Ovary (tissue), 9 donors: ENCODE measurements around the gene CARD8. TPM values are rescaled to one million over a fixed set of nuclear protein-coding genes. Genes with fewer than 3 reads are reported as not detected.

Experiments
- DNase-seq, 5 donors: peaks; one replicate each; pipeline ENCODE4 v3.0.0-alpha.2; 2019 to 2020
- H3K27ac ChIP-seq, 2 donors: fragments of 200-600 bp; one replicate each; pipeline versions ENCODE4 v1.5.1 to v1.8.0; 2019 to 2022
- H3K27me3 ChIP-seq: fragments of 200-600 bp; one replicate; pipeline ENCODE4 v1.8.0; 2022
- H3K36me3 ChIP-seq: fragments of 200-600 bp; sonication (generic); one replicate; pipeline ENCODE4 v1.5.1; 2019
- H3K4me1 ChIP-seq: one replicate; pipeline ENCODE4 v1.8.1; 2013; ENCODE audit warnings: mild to moderate bottlenecking, moderate library complexity; ENCODE audit not compliant: insufficient read depth
- H3K4me3 ChIP-seq: fragments of 200-600 bp; sonication (generic); one replicate; pipeline ENCODE4 v1.5.1; 2017
- H3K9me3 ChIP-seq, 2 donors: fragments of 200-600 bp in 1 of 2; sonication (generic) in 1 of 2; one replicate each; pipeline versions ENCODE4 v1.5.1 to v1.8.1; 2013 to 2019; ENCODE audit warnings: mild to moderate bottlenecking in 1 of 2, moderate library complexity in 1 of 2
- CTCF ChIP-seq, 3 donors: fragments of 450-650 bp in 2 of 3; fragments of 200-600 bp in 1 of 3; IDR thresholded peaks; one replicate each; pipeline versions ENCODE4 v1.5.1 to v1.8.0; 2016 to 2022; ENCODE audit warnings: antibody characterized with exemption in 3 of 3, mild to moderate bottlenecking in 1 of 3
- EP300 ChIP-seq: sonication (generic); formaldehyde crosslinking; IDR thresholded peaks from one replicate; pipeline ENCODE4 v1.6.1; 2017; ENCODE audit warnings: antibody characterized with exemption
- POLR2A ChIP-seq: fragments of 450-650 bp; IDR thresholded peaks from one replicate; pipeline ENCODE4 v1.6.1; 2017; ENCODE audit warnings: antibody characterized with exemption, mild to moderate bottlenecking, moderate library complexity
- WGBS, 3 donors: extraction: QIAGEN DNeasy Blood & Tissue Kit in 1 of 3; methylation state at CpG; one replicate each; pipeline versions ENCODE4 v1.1.5 to v1.1.7; 2013 to 2017; 5-methylcytosine and 5-hydroxymethylcytosine counted together
- intact Hi-C, 4 donors: fragments of 100-400 bp; cut with DNase I; formaldehyde crosslinking; loops; one replicate each; pipeline versions ENCODE4 v1.11.0 to v1.15.1; 2022 to 2023
- polyA plus RNA-seq, 2 donors: library from polyadenylated mRNA; stranded (reverse); fragments of 200-250 nt in 1 of 2; fragments of 350-450 nt in 1 of 2; fragmentation: Illumina TruSeq in 1 of 2; extraction: RNeasy Lipid Tissue Mini Kit (QIAGEN cat#74804) in 1 of 2; gene quantifications; one replicate each; pipeline ENCODE4 v1.2.3, GENCODE V29; 2013 to 2014
- total RNA-seq, 7 donors: library from RNA; depleted of rRNA in 2 of 7; stranded (reverse); fragments of >200 nt in 2 of 7; fragmentation: NEBNext Ultra II Directional in 3 of 7; extraction: Animal tissue kit (Norgen Biotek cat#: 25700) in 3 of 7; gene quantifications; one replicate each; pipeline versions ENCODE4 v1.1.0 to v1.2.4, GENCODE V29; 2016 to 2023
- donor health status: DM: no; HTN: no; CAD: no; lungs with moderate emphysema.
- donor health status: DM: no; HTN: no; CAD: no.
- donor health status: Bipolar disorder and iron deficiency.
- donor health status: DM: yes; HTN: yes; CAD: no.
- donor health status: DM: no; HTN: no; CAD: no.
- donor health status: DM: yes; HTN: yes; CAD: no.

Gene CARD8
- total and polyA plus RNA-seq, 9 donors: 10.0 to 48.0 (median 24.9) TPM

GRCh38 chr19:48284896-48285295 lies 29.2 kb upstream of the CARD8 start:
- H3K4me3 ChIP-seq: no peak overlapping the region
- no peak overlapping the region for H3K27ac ChIP-seq
- intact Hi-C loops: loop anchor here in 1 of 4 donors (10.0 kb wide), 1 partner anchor 60 kb away; no protein-coding TSS in a partner anchor
- TF ChIP-seq CTCF (IDR thresholded peaks at IDR 0.05) (no peak), EP300 (no peak), POLR2A (no peak)
- H3K27me3 ChIP-seq: no peaks in the 10 kb centered on the region
- H3K4me1 ChIP-seq: no peaks in the 10 kb centered on the region
- DNase-seq: no peak
- H3K36me3 ChIP-seq: no peaks in the 10 kb centered on the region
- whole genome bisulfite sequencing, 3 donors: 71 to 74% (median 72%) methylated on average over 4 of the region's 4 CpGs
- H3K9me3 ChIP-seq: no peaks in the 10 kb centered on the region

GRCh38 chr19:48283908-48284307 lies 28.2 kb upstream of the CARD8 start:
- intact Hi-C loops: loop anchor here in 1 of 4 donors (10.0 kb wide), 1 partner anchor 61 kb away; no protein-coding TSS in a partner anchor
- Histone ChIP-seq H3K4me3 (no peak overlapping the region), H3K27ac (no peak overlapping the region), H3K4me1 (no peaks in the 10 kb centered on the region), H3K9me3 (no peaks in the 10 kb centered on the region), H3K27me3 (no peaks in the 10 kb centered on the region), H3K36me3 (no peaks in the 10 kb centered on the region)
- no peak for TF ChIP-seq POLR2A
- no peak for TF ChIP-seq CTCF (IDR thresholded peaks at IDR 0.05)
- no peak for TF ChIP-seq EP300
- no peak for DNase-seq
- 93 to 94% (median 94%) methylated on average over 7 of the region's 7 CpGs for WGBS, 3 donors

GRCh38 chr19:48279747-48280146 lies 24.0 kb upstream of the CARD8 start:
- Histone ChIP-seq H3K4me3 (no peak overlapping the region), H3K4me1 (no peaks in the 10 kb centered on the region), H3K27me3 (no peaks in the 10 kb centered on the region), H3K27ac (no peak overlapping the region), H3K9me3 (no peaks in the 10 kb centered on the region), H3K36me3 (no peaks in the 10 kb centered on the region)
- DNase-seq: peak in 1 of 5 donors; percentile 21
- TF ChIP-seq CTCF (IDR thresholded peaks at IDR 0.05) (no peak), EP300 (no peak), POLR2A (no peak)
- 81 to 88% (median 82%) methylated on average over 9 of the region's 9 CpGs for WGBS, 3 donors
- intact Hi-C loops: loop anchor here in 1 of 4 donors (10.0 kb wide), 1 partner anchor 65 kb away; no protein-coding TSS in a partner anchor

- no peak overlapping the region for H3K4me3 ChIP-seq
- H3K4me1 ChIP-seq: peaks cover 3% of the 10 kb centered on the region
- no peak overlapping the region for H3K27ac ChIP-seq
- TF ChIP-seq EP300 (no peak), CTCF (IDR thresholded peaks at IDR 0.05) (no peak), POLR2A (no peak)
- intact Hi-C loops: no loop called here
- 59 to 77% (median 76%) methylated on average over 6 of the region's 6 CpGs for WGBS, 3 donors
- no peak for DNase-seq
- H3K36me3 ChIP-seq: no peaks in the 10 kb centered on the region
- no peaks in the 10 kb centered on the region for H3K27me3 ChIP-seq
- H3K9me3 ChIP-seq: no peaks in the 10 kb centered on the region
These were observed 19.2 kb upstream of the CARD8 start for GRCh38 chr19:48274938-48275337.
